GM23338 (cell line): ENCODE measurements around the gene FGFBP1. TPM values are rescaled to one million over a fixed set of nuclear protein-coding genes. Genes with fewer than 3 reads are reported as not detected.

ENCODE experiments used
- ATAC-seq: fragments of 200-7000 bp; cut with Tn5 transposase; 3 replicates; pipeline ENCODE4 v1.9.1; 2020
- DNase-seq: peaks from one replicate; pipeline ENCODE4 v3.0.0-alpha.2; 2015; ENCODE audit warnings: low spot score
- H2AFZ ChIP-seq: fragments of 200-600 bp; sonication (generic); 2 replicates; pipeline ENCODE4 v1.8.0; 2016; ENCODE audit warnings: antibody characterized with exemption, mild to moderate bottlenecking, moderate library complexity
- H3F3A ChIP-seq: fragments of 200-600 bp; sonication (generic); replicated peaks from 2 replicates; pipeline ENCODE4 v1.8.0; 2017; ENCODE audit warnings: antibody characterized with exemption, mixed run types, low read depth
- H3K27ac ChIP-seq: fragments of 200-600 bp; sonication (generic); 2 replicates; pipeline ENCODE4 v1.6.1; 2016; ENCODE audit warnings: low read depth
- H3K27me3 ChIP-seq: fragments of 200-600 bp; sonication (generic); 2 replicates; pipeline ENCODE4 v1.8.0; 2016; ENCODE audit warnings: mild to moderate bottlenecking, mixed run types, moderate library complexity; ENCODE audit not compliant: insufficient read depth
- H3K36me3 ChIP-seq: fragments of 200-600 bp; sonication (generic); 2 replicates; pipeline ENCODE4 v1.8.0; 2016; ENCODE audit warnings: mild to moderate bottlenecking; ENCODE audit not compliant: insufficient read depth
- H3K4me1 ChIP-seq: fragments of 200-600 bp; sonication (generic); 2 replicates; pipeline ENCODE4 v1.8.0; 2016; ENCODE audit warnings: mild to moderate bottlenecking, moderate library complexity; ENCODE audit not compliant: insufficient read depth
- H3K4me2 ChIP-seq: fragments of 200-600 bp; sonication (generic); 2 replicates; pipeline ENCODE4 v1.7.1; 2017; ENCODE audit warnings: mixed run types
- H3K4me3 ChIP-seq: fragments of 200-600 bp; sonication (generic); 2 replicates; pipeline ENCODE4 v1.6.1; 2016; ENCODE audit warnings: mixed run types
- H3K79me2 ChIP-seq: fragments of 200-600 bp; sonication (generic); replicated peaks from 2 replicates; pipeline ENCODE4 v1.8.0; 2017; ENCODE audit warnings: mild to moderate bottlenecking; ENCODE audit not compliant: insufficient read depth
- H3K9me2 ChIP-seq: fragments of 200-600 bp; sonication (generic); 2 replicates; pipeline ENCODE4 v1.8.0; 2017; ENCODE audit not compliant: insufficient read depth
- H4K20me1 ChIP-seq: fragments of 200-600 bp; sonication (generic); replicated peaks from 2 replicates; pipeline ENCODE4 v1.8.0; 2017; ENCODE audit warnings: mild to moderate bottlenecking; ENCODE audit not compliant: insufficient read depth
- H3K27ac Mint-ChIP-seq: 2 replicates; pipeline ENCODE4 v1.8.0; 2020; ENCODE audit warnings: inconsistent platforms, mild to moderate bottlenecking, moderate library complexity, mixed read lengths
- H3K27me3 Mint-ChIP-seq: 3 replicates; pipeline ENCODE4 v1.8.0; 2022; ENCODE audit warnings: low read depth, mild to moderate bottlenecking, moderate library complexity, mixed read lengths, inconsistent platforms; ENCODE audit not compliant: insufficient read depth, poor library complexity
- H3K36me3 Mint-ChIP-seq: 3 replicates; pipeline ENCODE4 v1.8.0; 2021; ENCODE audit warnings: low read depth, mild to moderate bottlenecking, inconsistent platforms, moderate library complexity, mixed read lengths
- H3K4me1 Mint-ChIP-seq: 3 replicates; pipeline ENCODE4 v1.8.0; 2020; ENCODE audit warnings: mild to moderate bottlenecking, inconsistent platforms, mixed read lengths
- H3K4me3 Mint-ChIP-seq: 3 replicates; pipeline ENCODE4 v1.8.0; 2021; ENCODE audit warnings: moderate library complexity, mild to moderate bottlenecking, inconsistent platforms, mixed read lengths
- H3K9me3 Mint-ChIP-seq: 3 replicates; pipeline ENCODE4 v1.8.0; 2020; ENCODE audit warnings: moderate library complexity, mild to moderate bottlenecking, inconsistent platforms, mixed read lengths
- CREB1 ChIP-seq: fragments of 250-450 bp; sonication (Bioruptor Pico); IDR thresholded peaks from 2 replicates; pipeline ENCODE4 v1.5.0; 2020; ENCODE audit warnings: low read depth, mild to moderate bottlenecking, moderate library complexity
- CTCF ChIP-seq, 2 experiments: fragments of 200-600 bp in 1 of 2; sonication (generic) in 1 of 2; conservative IDR thresholded peaks; 2 replicates each; pipeline versions ENCODE4 v1.5.1 to v1.6.1; 2016 to 2017; ENCODE audit warnings: antibody characterized with exemption in 2 of 2, low read depth in 2 of 2, mild to moderate bottlenecking in 2 of 2, moderate library complexity in 1 of 2
- EZH2 ChIP-seq: fragments of 200-600 bp; sonication (generic); IDR thresholded peaks from one replicate; pipeline ENCODE4 v1.8.0; 2017; ENCODE audit warnings: antibody characterized with exemption, mild to moderate bottlenecking, low read depth; ENCODE audit not compliant: unreplicated experiment
- EZH2phosphoT487 ChIP-seq: fragments of 200-600 bp; sonication (generic); IDR thresholded peaks from one replicate; pipeline ENCODE4 v1.8.1; 2018; ENCODE audit warnings: antibody characterized with exemption; ENCODE audit not compliant: unreplicated experiment
- JUNB ChIP-seq: IDR thresholded peaks from one replicate; pipeline ENCODE4 v1.6.1; 2016; ENCODE audit warnings: antibody characterized with exemption; ENCODE audit not compliant: unreplicated experiment
- NANOG ChIP-seq: IDR thresholded peaks from 2 replicates; pipeline ENCODE4 v1.6.1; 2016; ENCODE audit warnings: antibody characterized with exemption, borderline replicate concordance
- ZNF331 ChIP-seq: fragments of 250-450 bp; sonication (Bioruptor Pico); IDR thresholded peaks from 2 replicates; pipeline ENCODE4 v1.5.0; 2020; ENCODE audit warnings: low read depth, mild to moderate bottlenecking, moderate library complexity
- ZNF462 ChIP-seq: fragments of 250-450 bp; sonication (Bioruptor Pico); IDR thresholded peaks from 2 replicates; pipeline ENCODE4 v1.5.0; 2020; ENCODE audit warnings: mild to moderate bottlenecking, moderate library complexity
- polyA plus RNA-seq: library from polyadenylated mRNA; unstranded; fragments of >200 nt; fragmentation: Nextera tagmentation; extraction: Ambion mirVana; gene quantifications from 2 replicates; pipeline ENCODE4 v1.2.1, GENCODE V29; 2016
- total RNA-seq: library from RNA; depleted of rRNA; stranded (reverse); fragments of >200 nt; shearing (Covaris generic); gene quantifications from 2 replicates; pipeline ENCODE4 v1.2.3, GENCODE V29; 2014
- TF ChIP-seq, protein P1 (sequence below): IDR thresholded peaks from one replicate; pipeline ENCODE4 v1.6.1; 2018; ENCODE audit warnings: antibody characterized with exemption; ENCODE audit not compliant: unreplicated experiment

The FGFBP1 gene
- total and polyA plus RNA-seq, 2 experiments from 2014 or later: 0.15 TPM; not detected in 1

DNA sequence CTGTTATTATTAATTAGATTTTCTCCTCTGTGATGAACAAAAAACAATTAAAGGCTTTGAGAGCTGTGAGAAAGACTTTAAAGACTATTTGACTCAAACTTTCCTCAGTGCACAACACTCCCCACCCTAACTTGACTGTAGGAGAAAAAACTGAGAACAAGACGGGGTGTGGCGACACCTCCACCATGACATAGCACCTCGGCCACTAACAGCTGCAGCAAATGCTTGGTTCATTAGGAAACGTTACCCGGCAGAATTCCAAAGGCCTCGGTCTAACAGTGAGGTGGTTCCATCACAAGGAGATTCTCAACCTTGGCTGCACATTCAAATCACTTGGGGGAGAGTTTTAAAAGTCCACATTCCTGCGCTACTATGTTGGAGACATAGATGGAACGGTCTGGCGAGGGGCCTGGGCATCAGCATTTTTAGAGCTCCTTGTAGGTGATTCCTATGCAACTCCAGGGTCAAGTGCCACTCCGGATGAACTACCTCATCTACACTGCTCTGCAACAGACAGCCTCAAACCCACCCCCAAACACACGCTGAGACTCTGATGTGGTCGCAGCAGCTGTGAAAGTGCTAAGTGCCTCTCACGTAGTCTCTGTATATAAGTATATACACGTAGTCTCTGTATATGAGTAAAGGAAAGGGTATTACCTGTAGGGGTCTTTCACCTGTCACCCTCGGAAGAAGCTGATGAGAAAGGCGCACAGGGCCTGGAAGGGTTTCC, 23.4 kb upstream of the FGFBP1 start (continued):
- TF ChIP-seq ZNF331: no peak
- TF ChIP-seq EZH2phosphoT487: no peak
- TF ChIP-seq EZH2: no peak
- TF ChIP-seq JUNB: no peak
- TF ChIP-seq CTCF (conservative IDR thresholded peaks at IDR 0.05; ENCODE audit: low read depth in 2 of 2): no peak
- TF ChIP-seq, protein P1, sequence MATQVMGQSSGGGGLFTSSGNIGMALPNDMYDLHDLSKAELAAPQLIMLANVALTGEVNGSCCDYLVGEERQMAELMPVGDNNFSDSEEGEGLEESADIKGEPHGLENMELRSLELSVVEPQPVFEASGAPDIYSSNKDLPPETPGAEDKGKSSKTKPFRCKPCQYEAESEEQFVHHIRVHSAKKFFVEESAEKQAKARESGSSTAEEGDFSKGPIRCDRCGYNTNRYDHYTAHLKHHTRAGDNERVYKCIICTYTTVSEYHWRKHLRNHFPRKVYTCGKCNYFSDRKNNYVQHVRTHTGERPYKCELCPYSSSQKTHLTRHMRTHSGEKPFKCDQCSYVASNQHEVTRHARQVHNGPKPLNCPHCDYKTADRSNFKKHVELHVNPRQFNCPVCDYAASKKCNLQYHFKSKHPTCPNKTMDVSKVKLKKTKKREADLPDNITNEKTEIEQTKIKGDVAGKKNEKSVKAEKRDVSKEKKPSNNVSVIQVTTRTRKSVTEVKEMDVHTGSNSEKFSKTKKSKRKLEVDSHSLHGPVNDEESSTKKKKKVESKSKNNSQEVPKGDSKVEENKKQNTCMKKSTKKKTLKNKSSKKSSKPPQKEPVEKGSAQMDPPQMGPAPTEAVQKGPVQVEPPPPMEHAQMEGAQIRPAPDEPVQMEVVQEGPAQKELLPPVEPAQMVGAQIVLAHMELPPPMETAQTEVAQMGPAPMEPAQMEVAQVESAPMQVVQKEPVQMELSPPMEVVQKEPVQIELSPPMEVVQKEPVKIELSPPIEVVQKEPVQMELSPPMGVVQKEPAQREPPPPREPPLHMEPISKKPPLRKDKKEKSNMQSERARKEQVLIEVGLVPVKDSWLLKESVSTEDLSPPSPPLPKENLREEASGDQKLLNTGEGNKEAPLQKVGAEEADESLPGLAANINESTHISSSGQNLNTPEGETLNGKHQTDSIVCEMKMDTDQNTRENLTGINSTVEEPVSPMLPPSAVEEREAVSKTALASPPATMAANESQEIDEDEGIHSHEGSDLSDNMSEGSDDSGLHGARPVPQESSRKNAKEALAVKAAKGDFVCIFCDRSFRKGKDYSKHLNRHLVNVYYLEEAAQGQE: no peak

GRCh38 chr4:15958562-15958961, 20.0 kb upstream of the FGFBP1 start:
- 0 out of 2 replicates have a peak, but pooled peaks cover 5% of the 10 kb centered on the region for H3K36me3 ChIP-seq
- no peak for TF ChIP-seq NANOG
- TF ChIP-seq, protein P1: no peak
- TF ChIP-seq ZNF462 (CRISPR knock-in tag): no peak
- TF ChIP-seq CREB1 (CRISPR knock-in tag): no peak
- 0 out of 2 replicates have a peak, but pooled peaks cover 3% of the 10 kb centered on the region for H3F3A ChIP-seq
- no peak overlapping the region for H3K27ac ChIP-seq
- no peaks in the 10 kb centered on the region for H4K20me1 ChIP-seq
- H3K27me3 ChIP-seq: no peaks in the 10 kb centered on the region
- no peak overlapping the region for H2AFZ ChIP-seq
- H3K4me1 ChIP-seq: no peaks in the 10 kb centered on the region; the same call in 1 of the 2 replicates
- H3K4me3 Mint-ChIP-seq: no peak overlapping the region
- peaks cover 12% of the 10 kb centered on the region for H3K36me3 Mint-ChIP-seq
- peaks cover 14% of the 10 kb centered on the region for H3K4me1 Mint-ChIP-seq
- DNase-seq: no peak
- H3K27ac Mint-ChIP-seq: no peak overlapping the region
- no peaks in the 10 kb centered on the region for H3K9me2 ChIP-seq
- no peak overlapping the region for H3K4me2 ChIP-seq
- H3K27me3 Mint-ChIP-seq: no peaks in the 10 kb centered on the region
- H3K4me3 ChIP-seq: no peak overlapping the region
- no peaks in the 10 kb centered on the region for H3K79me2 ChIP-seq
- ATAC-seq: no peak
- H3K9me3 Mint-ChIP-seq: peaks cover 22% of the 10 kb centered on the region
